SK-N-SH treated with all-trans-retinoic acid at 6 μM for 48 hours (cell line): Measurements from ENCODE around the gene PDGFA.

Experiments
- ARNTL ChIP-seq: fragments of 450-650 bp; formaldehyde crosslinking; IDR thresholded peaks from 2 replicates; pipeline ENCODE4 v1.5.0; 2020; ENCODE audit warnings: low read depth, mild to moderate bottlenecking, moderate library complexity, borderline replicate concordance
- PPARA ChIP-seq: fragments of 250-450 bp; sonication (Bioruptor Pico); IDR thresholded peaks from 2 replicates; pipeline ENCODE4 v1.5.0; 2020; ENCODE audit warnings: mild to moderate bottlenecking, borderline replicate concordance
- RARB ChIP-seq: fragments of 250-450 bp; sonication (Bioruptor Pico); IDR thresholded peaks from 2 replicates; pipeline ENCODE4 v1.8.0; 2021; ENCODE audit warnings: mild to moderate bottlenecking, moderate library complexity
- ZFP3 ChIP-seq: fragments of 250-450 bp; sonication (Bioruptor Pico); IDR thresholded peaks from 2 replicates; pipeline ENCODE4 v1.5.0; 2020; ENCODE audit warnings: mild to moderate bottlenecking, moderate library complexity
- ZFP30 ChIP-seq: fragments of 450-650 bp; formaldehyde crosslinking; IDR thresholded peaks from 2 replicates; pipeline ENCODE4 v1.5.0; 2022; ENCODE audit warnings: mild to moderate bottlenecking, moderate library complexity
- TF ChIP-seq, protein P1 (sequence below): fragments of 250-450 bp; sonication (Bioruptor Pico); IDR thresholded peaks from 2 replicates; pipeline ENCODE4 v1.5.1; 2020; ENCODE audit warnings: low read depth, mild to moderate bottlenecking, moderate library complexity

- no peak for TF ChIP-seq ARNTL (CRISPR knock-in tag)
- no peak for TF ChIP-seq ZFP30 (CRISPR knock-in tag)
- TF ChIP-seq, protein P1, sequence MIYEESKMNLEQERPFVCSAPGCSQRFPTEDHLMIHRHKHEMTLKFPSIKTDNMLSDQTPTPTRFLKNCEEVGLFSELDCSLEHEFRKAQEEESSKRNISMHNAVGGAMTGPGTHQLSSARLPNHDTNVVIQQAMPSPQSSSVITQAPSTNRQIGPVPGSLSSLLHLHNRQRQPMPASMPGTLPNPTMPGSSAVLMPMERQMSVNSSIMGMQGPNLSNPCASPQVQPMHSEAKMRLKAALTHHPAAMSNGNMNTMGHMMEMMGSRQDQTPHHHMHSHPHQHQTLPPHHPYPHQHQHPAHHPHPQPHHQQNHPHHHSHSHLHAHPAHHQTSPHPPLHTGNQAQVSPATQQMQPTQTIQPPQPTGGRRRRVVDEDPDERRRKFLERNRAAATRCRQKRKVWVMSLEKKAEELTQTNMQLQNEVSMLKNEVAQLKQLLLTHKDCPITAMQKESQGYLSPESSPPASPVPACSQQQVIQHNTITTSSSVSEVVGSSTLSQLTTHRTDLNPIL (CRISPR knock-in tag) = no peak
- no peak for TF ChIP-seq RARB (CRISPR knock-in tag)
- no peak for TF ChIP-seq ZFP3
- TF ChIP-seq PPARA (CRISPR knock-in tag) = no peak
Observed at GRCh38 chr7:498678-499641, 20.7 kb downstream of the PDGFA start.
